OCI-M2 (cell line): Measurements from ENCODE around the gene PCNT.

ENCODE experiments used
- DNase-seq: peaks from one replicate; lab custom pipeline; 2025; ENCODE audit not compliant: unreplicated experiment; lab: John Stamatoyannopoulos, UW

Gene PCNT

DNA sequence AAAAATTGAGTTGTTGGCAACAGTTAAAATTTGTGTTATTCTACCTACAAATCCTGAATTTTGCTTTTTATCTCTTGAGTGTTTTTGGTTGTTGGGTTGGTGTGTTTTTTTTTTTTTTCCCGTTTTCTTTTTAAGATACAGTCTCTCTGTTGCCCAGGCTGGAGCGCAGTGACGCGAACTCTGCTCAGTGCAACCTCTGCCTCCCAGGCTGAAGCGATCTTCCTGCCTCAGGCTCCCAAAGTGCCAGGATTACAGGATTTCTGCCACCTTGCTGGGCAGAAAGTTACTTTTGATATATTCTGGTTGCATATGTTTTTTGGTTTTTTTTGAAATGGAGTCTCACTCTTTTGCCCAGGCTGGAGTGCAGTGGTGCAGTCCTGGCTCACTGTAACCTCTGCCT, 4.2 kb downstream of the PCNT start:
- no peak for DNase-seq

DNA sequence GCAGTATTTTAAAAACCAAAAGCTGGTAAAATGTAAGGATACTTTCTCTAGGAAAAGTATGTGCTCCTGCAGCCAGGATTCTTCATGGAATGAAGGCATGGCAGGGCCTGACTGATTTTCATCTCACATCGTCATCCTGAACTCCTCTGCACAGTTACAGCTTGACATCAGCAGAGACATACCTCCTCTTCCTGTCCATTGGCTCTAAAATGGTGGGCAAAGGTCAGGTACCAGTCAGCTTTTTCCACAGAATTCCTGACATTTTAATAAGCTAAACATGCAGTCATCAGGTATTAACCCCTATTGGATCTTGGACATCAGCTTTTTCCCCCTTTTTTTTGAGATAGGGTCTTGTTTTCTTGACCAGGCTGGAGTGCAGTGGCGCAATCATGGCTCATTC, 5.8 kb downstream of the PCNT start:
- DNase-seq: no peak

DNA sequence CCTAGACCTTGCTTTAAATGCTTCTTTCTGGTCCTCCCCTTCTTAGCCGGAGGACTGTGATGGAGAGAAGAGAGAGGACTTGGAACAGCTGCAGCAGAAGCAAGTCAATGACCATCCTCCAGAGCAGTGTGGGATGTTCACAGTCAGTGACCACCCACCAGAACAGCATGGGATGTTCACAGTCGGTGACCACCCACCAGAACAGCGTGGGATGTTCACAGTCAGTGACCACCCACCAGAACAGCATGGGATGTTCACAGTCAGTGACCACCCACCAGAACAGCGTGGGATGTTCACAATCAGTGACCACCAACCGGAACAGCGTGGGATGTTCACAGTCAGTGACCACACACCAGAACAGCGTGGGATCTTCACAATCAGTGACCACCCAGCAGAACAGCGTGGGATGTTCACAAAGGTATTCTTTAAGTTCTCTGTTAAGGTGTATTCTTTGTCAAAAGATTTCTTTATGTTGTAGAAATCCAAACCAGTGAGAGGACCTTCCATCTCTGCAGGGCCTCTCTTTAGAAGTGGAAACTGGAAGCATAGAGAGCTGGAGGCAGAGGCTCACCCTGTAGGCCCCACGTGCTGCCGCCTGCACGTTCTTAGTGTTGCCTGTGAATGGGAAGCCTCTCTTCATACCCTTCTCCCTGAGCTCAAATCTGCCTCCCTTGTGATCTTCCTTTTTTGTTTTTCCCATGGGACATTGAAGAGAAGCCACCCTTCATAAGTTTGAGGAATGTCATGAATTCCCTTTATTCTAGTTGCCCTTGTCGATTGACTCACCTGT, 10.6 kb downstream of the PCNT start:
- DNase-seq: no peak

DNA sequence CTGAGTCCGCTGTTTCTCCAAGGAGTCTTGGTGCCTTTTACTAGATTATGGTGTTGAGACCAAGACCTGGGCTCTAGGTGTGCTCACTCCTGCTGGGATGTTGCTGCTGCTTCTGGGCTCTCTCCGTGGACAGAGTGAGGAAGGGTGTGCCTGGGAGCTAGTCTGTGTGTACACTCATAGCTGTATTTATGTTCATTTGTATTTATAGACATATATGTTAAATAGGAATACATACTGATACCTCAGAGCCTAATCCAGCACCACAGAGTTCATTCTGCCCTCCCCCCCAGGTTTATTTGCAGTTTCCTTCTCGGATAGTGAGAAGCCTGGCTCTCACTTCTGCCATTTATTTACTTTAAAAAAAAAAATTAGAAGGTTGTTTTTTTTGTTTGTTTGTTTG, 12.6 kb downstream of the PCNT start:
- DNase-seq: no peak

DNA sequence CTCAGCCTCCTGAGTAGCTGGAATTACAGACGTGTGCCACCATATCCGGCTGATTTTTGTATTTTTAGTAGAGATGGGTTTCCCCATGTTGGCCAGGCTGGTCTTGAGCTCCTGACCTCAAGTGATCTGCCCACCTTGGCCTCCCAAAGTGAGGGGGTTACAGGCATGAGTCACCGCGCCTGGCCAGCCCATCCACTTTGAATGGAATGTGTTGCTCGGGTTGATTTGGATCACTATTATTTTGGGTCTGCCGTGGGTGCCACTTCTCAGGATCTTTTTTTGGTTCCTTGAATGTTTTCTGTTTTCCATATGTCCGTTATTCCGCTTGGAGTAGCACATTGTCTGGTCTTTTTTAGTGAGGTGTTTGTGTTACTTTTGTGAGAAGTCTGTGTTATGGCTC, 17.0 kb downstream of the PCNT start:
- no peak for DNase-seq

DNA sequence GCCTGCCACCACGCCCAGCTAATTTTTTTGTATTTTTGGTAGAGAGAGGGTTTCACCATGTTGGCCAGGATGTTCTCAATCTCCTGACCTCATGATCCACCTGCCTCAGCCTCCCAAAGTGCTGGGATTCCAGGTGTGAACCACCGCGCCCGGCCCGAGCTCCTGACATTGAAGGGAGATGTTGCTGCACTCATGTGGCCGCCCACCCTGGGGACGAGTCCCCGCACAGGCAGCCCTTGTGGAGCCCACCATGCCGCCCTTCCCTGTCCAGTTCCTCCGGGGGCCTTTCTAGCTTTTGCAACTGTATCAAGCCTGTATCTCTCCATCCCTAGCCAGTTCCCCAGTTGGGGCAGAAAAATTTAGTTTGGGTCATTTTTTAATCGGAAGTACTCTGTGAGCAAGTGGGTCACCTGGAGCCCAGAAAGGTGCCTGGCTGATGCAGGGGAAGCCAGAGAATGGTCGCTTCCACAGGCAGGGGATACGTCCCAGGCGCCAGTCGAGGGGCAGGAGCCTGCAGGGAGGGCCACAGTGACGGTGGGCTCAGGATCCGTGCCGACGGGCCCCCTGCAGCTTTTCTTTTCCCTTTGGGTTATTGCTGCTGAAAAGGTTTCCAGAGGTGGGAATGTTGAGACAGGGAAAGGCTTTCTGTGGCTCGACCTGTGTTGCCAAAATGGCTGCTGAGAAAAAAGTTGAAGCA, 20.4 kb downstream of the PCNT start:
- DNase-seq: no peak

DNA sequence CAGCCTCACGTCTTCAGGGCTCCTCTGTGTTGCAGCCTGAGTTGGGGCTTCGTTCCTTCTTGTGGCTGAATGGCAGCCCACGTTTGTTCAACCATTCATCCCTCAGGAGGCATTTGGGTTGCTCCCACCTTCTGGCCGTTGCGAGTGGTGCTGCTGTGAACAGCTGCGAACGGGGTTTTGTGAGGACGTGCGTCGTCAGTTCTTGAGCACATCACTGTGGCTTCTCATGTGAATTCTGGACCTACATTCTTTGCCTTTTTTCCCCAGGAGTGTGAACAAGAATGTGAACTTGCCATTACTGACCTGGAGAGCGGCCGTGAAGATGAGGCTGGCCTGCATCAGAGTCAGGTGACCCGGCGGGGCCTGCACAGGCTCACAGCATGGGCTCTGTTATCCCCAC, 21.9 kb downstream of the PCNT start:
- no peak for DNase-seq

DNA sequence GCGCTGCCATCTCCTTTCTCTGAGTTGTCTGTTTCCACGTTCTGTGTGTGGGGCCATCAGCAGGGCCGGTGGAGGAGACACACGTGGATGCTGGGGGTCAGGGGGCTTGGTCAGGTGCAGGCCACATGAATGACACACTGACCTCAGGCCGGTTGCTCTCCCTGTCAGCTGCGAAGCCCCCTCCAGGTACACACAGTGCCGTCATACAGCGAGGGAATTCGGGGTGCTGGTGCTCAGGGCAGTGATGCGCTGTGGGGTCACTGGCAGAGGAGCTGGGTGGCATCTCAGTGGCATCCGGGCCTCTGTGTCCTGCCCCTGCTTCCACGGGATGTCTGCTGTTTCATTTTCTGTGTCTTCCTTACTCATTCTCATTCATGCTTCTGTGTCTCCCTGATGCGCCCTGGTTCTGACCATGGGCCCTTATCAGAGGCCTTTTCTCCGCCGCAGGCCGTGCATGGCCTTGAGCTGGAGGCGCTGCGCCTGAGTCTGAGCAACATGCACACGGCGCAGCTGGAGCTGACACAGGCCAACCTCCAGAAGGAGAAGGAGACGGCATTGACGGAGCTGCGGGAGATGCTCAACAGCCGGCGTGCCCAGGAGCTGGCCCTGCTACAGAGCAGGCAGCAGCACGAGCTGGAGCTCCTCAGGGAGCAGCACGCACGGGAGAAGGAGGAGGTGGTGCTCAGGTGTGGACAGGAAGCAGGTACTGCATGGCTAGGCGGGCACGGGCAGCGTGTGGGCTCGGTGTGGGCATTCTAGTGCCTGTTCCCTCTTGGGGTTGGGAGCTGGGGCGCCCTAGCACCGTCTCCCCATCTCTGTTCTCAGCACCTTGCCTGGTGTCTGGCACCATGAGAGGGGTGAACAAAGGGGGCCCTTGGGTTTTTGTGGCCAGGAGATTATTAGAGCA, 22.6 kb downstream of the PCNT start:
- no peak for DNase-seq

DNA sequence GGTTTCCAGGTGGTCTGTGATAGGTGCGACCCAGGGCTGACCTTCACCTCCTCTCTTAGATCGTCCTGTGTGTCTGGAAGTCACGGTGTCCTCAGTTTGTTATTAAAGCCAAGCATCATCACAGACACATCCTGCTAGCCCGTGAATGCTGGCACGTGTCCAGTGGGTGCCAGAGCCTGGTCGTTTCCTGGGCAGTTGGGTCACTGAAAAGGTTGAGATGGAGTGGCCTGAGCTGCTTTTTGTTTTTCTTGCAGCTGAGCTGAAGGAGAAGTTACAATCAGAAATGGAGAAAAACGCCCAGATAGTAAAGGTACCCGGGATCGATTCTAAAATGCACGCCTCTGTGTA, 23.2 kb downstream of the PCNT start:
- DNase-seq: no peak

DNA sequence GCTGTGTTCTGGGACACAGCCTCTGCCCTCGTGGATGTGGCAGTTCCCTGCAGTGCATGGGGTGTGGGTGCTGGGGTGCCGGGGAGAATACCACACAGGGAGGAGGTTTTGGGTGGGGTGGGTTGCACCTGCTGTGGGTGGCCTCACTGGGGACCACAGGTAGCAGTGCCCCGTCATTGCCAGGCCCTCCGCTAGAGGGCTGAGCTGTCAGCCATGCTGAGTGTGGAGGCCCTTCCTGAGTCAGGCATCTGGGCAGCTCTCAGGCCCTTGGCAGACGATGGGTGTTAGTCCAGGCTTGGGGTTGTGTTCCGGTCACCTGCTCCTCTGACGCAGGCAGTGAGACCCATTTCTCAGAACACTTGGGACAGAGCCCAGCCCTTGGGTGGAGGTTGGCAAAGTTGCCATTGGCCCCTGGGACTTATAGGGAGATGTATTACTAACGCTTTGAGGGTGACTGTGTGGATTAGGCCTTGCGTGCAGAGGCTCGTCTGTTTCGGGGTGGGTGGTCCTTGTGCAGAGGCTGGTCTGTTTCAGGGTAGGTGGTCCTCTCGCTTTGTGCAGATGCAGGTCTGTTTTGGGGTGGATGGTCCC, 23.9 kb downstream of the PCNT start:
- no peak for DNase-seq

DNA sequence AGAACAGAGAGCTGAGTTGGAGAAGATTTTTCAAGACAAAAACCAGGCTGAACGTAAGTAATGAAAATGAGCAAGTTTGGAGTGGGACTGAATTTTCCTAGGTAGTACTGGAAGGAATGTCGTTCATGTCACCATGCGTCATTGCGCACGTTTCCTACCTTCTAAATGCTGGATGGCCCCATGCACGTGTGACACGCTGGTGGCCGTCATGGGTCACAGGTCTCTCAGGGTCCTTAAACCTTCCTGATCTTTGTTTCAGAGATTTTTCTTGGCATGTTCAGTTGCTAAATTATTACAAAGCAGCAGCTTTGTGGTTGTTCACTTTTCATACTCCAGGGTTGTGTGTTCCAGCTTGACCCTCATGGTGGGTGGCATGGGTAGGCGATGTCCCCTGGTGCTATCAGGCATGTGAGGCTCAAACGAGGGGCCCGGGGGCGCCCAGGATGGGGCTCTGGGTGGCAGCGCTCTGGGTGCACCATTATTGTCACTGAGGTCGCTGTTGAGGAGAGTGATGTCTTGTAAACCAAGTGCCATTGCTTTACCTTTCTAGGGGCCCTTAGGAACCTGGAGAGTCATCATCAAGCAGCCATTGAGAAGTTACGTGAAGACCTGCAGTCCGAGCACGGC, 25.3 kb downstream of the PCNT start:
- no peak for DNase-seq

DNA sequence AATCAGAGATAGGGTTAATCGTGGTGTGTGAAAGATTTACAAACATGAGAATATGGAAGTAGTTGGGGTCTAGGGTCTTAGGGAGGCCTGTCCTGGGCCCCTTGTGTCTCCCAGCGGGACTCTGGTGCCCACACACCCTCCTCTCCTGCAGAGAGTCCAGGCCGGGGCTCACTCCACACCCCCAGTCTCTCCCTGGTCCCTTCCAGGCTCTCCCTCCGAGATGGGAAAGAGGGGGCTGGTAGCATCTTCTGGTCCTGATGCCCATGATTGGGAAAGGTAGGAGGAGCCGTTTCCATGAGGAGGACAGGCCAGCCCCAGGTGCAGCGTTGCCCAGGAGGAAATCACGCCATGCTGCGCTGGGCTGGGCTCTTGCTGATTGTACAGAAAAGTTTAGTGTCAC, 26.6 kb downstream of the PCNT start:
- DNase-seq: no peak

DNA sequence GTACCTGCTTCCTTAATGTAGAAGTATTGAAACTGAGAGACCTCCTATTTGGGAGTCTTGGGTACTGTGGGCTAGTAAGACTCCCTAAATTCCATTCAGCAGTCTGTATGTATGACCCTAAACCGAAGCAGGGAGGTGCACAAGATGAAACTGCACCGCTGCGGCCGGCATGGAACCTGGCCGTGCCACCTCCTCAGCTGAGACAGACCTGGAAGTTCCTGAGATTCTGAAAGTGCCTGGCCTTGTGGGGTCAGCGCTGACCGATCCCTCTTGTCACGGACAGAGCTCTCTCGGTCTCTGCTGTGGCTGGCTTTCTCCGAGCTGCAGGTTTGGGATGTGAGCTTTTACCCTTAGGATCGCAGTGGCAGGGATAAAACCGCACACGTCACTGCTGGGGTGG, 27.0 kb downstream of the PCNT start:
- no peak for DNase-seq

DNA sequence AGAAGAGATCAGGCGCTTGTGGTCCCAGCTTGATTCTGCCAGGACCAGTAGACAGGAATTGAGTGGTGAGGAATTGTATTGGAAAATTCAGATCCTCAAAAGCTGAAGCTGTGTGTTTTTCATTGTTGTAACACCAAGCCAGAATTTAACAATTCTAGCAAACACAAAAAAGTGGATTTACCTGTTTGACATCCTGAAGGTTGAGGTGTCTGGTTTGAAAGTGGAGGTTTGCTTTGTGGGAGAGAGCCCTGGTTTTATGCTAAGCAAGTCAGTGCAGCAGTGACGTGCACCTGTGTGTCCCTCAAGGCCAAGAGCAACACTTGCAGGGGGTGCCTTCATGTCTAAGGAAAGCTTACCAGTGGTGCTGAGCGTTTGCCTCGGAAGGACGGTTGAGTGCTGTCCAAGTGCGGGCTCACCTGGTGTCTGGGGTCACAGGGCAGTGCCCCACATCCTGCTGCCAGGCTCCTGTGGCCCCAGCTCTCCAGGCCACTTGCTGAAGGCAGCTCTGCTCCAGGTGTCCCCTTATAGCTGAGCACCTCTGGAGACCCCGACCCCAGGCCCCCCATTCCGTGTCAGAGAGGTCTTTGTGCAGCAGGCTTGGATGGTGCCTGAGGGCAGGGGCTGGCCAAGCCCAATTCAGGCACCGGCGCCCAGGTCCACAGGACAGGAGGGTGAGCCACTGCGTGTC, 27.7 kb downstream of the PCNT start:
- DNase-seq: no peak

DNA sequence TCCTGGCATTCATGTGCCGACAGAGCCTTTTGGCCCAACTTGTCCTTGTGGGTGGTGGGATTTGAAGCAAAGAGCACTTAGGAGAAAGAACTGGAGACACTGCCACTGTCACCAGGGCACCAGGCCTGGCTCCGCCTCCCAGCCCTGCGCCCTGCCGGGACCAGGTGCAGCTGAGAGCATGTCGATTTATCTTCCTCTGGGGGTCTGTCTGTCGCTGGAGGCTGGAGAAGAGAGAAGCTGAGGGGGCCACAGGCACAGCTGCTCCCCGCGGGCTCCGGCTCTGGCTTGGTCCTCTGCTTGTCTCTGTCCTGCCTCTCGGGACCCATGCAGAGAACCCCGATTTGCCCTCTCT, 28.2 kb downstream of the PCNT start:
- no peak for DNase-seq

DNA sequence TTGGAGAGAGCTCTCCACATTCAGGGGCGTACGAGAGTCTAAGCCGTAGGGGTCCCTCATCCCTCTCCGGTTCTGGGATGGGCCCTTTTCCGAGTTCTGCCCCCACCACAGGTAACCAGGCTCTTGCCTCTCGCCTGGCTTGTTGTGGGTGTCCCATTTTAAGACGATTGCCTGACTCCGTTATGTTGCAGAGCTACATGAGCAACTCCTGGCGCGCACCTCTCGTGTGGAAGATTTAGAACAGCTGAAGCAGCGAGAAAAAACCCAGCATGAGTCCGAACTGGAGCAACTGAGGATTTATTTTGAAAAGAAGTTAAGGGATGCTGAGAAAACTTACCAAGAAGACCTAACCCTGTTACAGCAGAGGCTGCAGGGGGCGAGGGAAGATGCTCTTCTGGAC, 29.0 kb downstream of the PCNT start:
- no peak for DNase-seq

DNA sequence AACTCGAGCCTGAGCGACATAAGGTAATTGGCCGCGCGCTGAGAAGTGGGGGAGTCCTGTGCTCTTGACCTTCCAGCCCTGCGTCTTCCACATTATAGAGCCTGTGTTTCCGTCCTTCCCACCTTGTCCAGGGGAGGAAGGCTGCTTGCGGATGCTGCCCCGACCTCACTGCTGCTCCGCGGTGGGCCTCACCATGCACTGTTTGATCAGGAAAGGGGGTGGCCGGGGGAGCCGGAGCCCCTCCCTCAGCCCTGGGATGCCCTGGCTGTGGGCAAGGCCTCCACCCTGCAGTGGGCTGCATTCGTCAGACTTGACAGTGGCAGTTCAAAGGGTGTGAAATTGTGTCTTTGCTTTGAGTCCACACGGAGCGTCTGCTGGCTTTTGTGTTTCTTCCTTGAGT, 30.1 kb downstream of the PCNT start:
- DNase-seq: no peak

DNA sequence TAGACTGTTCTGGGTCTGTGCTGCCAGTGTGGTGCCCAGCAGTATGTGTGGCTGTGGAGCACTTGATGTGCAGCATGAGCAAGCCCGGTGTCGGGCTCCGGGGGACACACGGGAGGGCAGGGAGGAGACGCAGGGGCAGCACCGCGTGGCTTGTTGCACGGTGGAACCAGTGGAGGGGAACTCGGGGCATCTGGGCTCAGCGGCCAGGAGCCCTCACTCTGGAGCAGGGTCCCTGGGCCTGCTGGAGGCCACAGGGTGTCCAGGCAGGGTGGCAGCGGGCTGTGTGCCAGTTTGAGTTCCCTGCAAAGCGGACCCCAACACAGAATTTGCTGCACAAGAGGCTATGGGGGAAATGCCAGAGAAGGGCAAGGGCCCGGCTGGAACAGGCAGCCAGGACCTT, 30.6 kb downstream of the PCNT start:
- DNase-seq: no peak

DNA sequence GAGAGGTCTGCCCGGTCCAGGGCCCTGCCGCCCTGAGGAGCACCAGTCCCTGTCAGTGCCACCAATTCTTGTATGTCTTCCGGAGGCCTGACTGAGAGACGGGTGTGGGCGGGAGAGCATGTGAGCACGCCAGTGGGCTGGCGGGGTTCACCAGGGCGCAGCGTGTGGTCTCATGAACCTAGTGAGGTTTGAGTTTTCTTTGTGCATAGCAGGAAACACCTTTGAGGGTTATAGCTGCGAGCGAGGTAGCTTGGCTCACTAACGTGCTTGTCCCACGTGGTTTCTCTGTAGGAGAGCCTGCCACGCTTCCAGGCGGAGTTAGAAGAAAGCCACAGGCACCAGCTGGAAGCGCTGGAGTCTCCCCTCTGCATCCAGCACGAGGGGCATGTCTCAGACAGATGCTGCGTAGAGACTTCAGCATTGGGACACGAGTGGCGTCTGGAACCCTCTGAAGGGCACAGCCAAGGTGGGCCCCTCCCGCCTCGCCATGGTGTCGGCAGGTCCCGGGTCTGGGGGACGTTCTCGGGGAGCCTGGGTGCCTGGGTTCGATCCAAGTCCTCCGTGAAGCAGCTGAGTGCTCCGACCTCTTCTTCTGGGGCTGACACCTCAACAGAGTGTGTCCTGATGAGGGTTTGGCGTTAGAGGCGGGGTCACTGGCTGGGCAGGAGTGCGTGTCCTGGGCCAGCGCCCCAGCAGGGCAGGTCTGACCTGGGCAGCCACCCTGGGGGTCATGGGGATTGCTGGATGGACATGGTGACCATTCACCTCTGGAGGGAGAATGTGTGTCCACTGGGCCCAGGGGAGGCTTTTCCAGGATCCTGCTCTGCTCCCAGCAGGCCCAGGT, 31.4 kb downstream of the PCNT start:
- no peak for DNase-seq

DNA sequence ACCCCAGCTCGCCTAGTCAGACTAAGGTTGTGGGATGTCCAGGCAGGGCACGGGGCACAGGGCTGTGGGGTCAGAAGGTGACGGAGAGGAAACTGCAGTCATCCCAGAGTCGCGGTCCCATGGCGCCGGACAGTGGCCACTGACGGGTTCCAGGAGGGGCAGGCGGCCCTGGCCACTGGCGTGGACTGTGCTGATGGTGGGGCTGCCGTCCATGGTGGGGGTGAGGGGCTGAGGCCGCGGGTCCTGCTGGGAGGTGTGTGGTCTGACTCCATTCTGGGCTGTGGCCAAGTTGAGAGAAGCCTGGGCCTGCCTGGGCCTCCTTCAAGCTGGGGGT, 32.0 kb downstream of the PCNT start:
- no peak for DNase-seq
